ENCODE measurements around the gene HLCS.

HLCS gene

DNA sequence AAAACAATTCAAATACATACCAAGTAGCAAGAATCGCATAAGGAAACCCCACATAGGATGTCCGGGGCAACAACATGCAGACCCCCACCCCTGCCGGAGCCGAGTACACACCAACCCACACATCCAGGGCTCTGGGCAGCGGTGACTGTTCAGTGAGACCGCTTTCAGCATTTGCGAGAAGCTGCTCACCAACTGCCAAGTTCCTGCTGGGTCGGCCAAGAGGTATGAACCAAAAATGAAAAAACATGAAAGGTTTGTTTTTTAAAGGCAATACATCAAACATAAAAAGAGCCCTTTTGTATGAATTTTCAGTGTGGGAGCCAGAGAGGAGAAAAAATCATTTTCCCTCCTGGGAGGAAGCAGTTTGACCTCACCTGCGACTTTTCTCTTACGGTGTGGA is 175.3 kb downstream of the HLCS start:
- intact Hi-C loops (cut with DNase I), result no loop called here
- peak in 4 of 10 donors; percentile 46 to 90 (median 62) for DNase-seq

GRCh38 chr21:36790616-36791015 is 175.9 kb downstream of the HLCS start:
- intact Hi-C loops (cut with DNase I), result no loop called here
- DNase-seq, result no peak

DNA sequence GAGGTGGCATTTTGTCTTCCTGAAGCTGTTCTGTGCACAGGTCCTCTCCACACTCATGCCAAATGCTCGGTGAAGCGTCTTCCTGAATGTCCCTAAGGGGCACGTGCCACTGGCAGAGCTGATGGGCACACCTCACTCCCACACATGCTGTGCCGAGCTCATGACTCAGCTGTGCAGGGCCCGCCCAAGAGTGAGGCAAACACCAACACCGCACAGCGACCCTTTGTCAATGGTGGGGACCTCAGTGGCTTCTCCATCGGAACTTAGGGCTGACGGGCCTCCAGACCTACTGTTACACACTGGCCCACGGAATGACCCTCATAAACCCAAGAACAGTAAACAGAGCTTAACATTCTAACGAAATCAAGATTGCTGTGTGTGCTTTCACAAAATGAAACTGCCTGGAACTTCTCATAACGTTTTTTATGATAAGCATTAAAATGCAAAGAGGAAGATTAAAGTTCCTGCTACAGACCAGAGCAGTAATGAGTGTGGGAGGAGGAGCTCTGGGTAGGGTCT is 178.3 kb downstream of the HLCS start:
- intact Hi-C loops (cut with DNase I), result no loop called here
- DNase-seq, result peak in 1 of 10 donors; percentile 83

GRCh38 chr21:36786186-36786585 is 180.3 kb downstream of the HLCS start:
- intact Hi-C loops (cut with DNase I), result no loop called here
- no peak for DNase-seq

DNA sequence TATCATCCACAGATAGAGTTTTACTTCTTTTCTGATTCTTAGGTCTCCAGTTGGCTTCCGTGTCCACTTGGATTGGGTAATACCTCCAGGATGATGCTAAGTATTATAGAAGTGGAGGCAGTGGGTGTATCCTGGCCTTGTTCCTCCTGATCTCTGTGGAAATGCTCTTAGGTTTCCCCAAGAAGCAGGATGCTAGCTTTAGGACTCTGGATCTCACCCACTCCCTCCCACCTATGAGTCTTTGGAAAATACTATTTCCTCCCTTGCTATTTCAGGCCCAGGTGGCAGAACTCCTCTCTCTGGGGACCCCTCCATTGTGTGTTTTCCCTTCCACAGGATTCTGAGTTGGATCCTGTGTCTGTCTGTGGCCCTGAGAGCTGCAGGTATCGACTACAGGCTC is 180.9 kb downstream of the HLCS start:
- intact Hi-C loops (cut with DNase I), result no loop called here

DNA sequence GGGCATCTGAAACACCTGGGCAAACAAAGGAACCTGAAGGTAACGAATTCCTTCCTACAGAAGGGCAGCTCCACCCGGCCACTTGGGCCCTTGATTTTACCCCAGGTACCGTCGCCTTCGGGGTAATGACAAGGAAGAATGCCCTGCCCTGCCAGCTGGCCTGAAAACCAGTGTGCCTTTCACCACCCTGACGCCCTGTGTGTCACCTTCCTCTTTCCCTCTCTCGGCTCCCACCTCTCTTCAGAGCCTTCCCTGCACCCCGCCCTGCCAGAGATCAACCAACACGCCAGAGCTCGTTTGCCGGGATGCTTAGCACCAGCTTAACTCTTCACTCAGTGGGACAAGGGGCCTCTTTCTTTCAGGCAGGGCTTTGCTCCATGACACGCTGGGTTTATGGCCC is 181.5 kb downstream of the HLCS start:
- DNase-seq, result no peak
- intact Hi-C loops (cut with DNase I), result no loop called here

More for the DNA sequence above, 180.9 kb downstream of the HLCS start:
- DNase-seq, result no peak

DNA sequence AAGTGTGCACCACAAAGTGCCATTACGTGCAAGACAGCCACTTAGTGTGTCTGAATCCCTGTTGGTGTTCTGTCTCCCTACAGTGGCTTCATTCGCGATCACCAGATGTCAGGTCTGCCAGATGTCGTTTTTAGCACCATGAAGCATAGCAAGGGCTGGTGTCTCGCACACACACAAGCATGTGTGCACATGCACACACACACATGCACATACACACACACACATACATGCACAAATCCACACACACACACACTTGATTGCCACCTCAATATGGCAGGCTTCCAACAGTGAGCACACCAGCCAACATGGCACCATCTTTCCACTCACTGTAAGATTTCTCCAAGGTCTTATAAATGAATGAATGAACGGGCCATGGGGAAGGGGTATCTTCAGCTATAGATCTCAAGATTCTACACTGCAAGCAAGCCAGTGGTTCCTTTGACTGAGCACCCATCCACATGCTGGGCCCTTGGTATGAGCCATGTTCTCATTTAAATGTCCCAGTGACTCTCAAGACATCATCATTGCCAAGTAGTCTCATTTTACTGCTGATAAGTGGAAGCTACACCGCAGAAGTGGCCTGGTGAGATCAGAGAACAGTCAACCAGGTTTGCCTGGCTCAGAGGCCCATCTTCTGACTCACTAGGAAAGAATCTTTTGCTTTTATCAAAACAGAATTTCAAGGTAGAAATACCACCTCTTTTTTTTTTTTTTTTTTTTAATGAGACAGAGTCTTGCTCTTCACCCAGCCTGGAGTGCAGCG is 182.7 kb downstream of the HLCS start:
- DNase-seq, result no peak
- intact Hi-C loops (cut with DNase I), result no loop called here

DNA sequence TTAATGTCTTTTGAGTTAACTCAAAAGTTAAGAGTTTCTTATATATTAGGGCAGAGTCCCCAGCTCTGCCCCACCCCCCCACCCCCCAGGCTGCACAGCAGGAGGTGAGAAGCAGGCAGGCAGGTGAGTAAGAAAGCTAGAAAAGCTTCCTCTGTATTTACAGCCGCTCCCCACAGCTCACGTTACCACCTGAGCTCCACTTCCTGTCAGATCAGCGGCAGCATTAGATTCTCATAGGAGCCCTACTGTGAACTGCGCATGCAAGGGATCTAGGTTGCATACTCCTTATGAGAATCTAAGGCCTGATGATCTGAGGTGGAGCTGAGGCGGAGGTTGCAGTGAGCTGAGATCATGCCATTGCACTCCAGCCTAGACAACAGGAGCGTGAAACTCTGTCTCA is 185.6 kb downstream of the HLCS start:
- intact Hi-C loops (cut with DNase I), result no loop called here
- no peak for DNase-seq

- intact Hi-C loops (cut with DNase I), result no loop called here
- peak in 3 of 10 donors; percentile 57 to 86 (median 82) for DNase-seq
Measured at GRCh38 chr21:36776981-36777617, 189.4 kb downstream of the HLCS start.

- DNase-seq, result no peak
- intact Hi-C loops (cut with DNase I), result no loop called here
Measured at GRCh38 chr21:36773995-36774394, 192.5 kb downstream of the HLCS start.

- intact Hi-C loops (cut with DNase I), result no loop called here
- peak in 5 of 10 donors; percentile 35 to 85 (median 42) for DNase-seq
Measured at GRCh38 chr21:36773117-36773516, 193.4 kb downstream of the HLCS start.

GRCh38 chr21:36769051-36769839 is 197.2 kb downstream of the HLCS start:
- intact Hi-C loops (cut with DNase I), result no loop called here

DNA sequence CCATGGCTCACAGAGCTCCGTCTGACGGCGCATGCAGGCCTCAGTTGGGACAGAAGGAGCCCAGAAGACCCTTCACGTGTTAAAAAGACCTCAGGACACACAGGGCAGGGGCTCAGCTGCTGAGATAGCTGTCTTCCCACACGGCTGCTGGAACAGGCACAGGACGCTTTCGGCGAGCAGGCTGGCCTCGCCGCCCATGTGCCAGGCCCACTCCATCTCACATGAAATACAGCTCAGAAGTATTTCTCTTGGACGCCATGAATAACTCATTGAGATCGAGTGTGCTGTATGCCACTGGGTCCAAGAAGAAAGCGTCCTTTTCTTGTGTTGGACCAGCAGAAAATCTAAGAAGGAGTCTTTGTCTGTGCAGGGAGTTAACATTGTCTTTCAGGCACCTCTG is 198.0 kb downstream of the HLCS start:
- peak in 1 of 10 donors; percentile 83 for DNase-seq
- intact Hi-C loops (cut with DNase I), result no loop called here

More at GRCh38 chr21:36769051-36769839, 197.2 kb downstream of the HLCS start:
- no peak for DNase-seq

DNA sequence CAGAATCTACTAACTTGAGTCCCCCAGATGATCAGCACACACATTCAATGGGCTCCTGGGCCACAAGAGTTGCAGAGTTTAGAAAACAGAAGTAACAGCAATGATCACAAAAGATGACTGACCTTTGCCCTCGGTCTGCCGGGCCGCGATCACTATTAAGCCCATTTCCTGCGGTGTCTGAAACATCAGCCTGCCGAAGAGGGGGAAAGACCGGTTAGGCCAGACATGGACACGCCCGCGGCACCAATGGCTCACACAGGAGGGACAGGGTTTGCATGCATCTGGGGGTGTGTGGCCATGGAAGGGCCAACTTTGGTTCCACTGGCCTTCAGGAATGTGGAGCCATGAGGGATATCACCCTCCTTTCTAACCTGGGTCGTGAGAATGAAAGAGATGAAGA is 199.4 kb downstream of the HLCS start:
- no peak for DNase-seq
- intact Hi-C loops (cut with DNase I), result no loop called here

DNA sequence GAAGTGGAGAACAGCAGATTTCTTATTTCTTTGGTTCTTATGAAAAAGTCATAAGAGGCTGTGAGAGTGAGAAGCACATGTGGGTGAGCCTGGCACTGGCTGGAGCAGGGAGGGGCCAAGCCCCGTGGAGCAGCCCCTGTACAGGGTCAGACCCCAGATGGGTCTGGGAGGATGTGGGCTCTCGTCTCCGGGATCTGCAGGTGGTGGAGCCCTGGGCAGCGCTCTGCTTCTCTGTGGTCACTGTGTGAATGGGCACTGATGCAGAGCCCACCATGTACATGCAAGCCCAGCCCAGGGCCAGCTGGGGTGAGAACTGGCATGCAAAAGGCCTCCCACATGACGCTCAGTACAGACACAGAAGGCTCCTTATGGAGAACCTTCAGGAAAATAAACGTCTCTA is 200.0 kb downstream of the HLCS start:
- intact Hi-C loops (cut with DNase I), result no loop called here
- peak in 1 of 10 donors; percentile 80 for DNase-seq

DNA sequence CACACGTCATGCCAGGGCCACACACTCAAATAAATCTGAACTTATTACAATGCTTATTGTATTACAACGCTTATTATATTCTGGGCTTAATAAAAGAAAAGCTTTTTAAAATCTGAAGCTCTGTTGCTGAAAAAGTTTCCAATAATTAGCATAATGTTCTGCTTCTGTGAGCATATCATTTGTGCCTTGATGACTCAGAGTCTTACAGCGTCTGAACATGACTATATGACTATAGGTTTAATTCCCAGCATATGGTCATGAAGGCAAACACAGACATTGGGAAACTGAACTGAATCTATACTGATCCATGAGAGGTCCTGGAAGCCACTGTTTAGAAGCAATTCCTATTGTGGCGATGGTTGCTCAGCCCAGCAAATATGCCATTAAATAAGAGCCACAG is 201.2 kb downstream of the HLCS start:
- intact Hi-C loops (cut with DNase I), result no loop called here
- DNase-seq, result no peak

GRCh38 chr21:36763305-36763704 is 203.2 kb downstream of the HLCS start:
- no peak for DNase-seq
- intact Hi-C loops (cut with DNase I), result no loop called here

GRCh38 chr21:36762642-36763041 is 203.8 kb downstream of the HLCS start:
- intact Hi-C loops (cut with DNase I), result no loop called here
- no peak for DNase-seq

DNA sequence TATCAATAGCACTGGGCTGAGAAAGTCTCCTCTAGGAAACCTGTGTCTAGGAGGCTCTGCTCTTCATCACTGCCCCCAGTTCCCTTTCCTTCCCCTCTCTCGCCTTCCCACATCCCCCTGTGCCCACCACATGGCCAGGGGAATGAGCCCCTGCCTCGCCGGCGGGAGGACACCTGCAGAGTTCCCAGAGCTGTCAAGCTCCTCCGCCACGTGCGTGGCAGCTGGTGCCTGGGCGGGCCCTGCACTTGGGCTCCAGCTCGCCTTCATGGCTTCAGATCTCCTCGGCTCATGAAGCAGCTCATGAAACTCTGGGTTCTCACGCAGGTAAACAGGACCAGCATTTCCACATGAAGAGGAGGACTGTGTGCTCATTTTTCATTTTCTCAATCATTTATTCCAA is 204.8 kb downstream of the HLCS start:
- intact Hi-C loops (cut with DNase I), result no loop called here
- DNase-seq, result no peak

GRCh38 chr21:36759348-36760083 is 207.0 kb downstream of the HLCS start:
- intact Hi-C loops (cut with DNase I), result loop anchor here (10.0 kb wide), 1 partner anchor 105 kb away; no protein-coding TSS in a partner anchor
- no peak for DNase-seq

All from posterior cingulate gyrus (tissue), 11 donors.